ENCODE data around the gene SH2D4B.

GRCh38 chr10:80585812-80586211, 48.1 kb downstream of the SH2D4B start:
- no peak for TF ChIP-seq CTCF (IDR thresholded peaks at IDR 0.05)
- TF ChIP-seq POLR2AphosphoS5 (IDR thresholded peaks at IDR 0.05): no peak
